DND-41 (cell line): ENCODE measurements around the gene NOSIP.

Experiments used
- EZH2 ChIP-seq: IDR thresholded peaks from 3 replicates; pipeline ENCODE4 v1.6.1; 2012; ENCODE audit warnings: borderline replicate concordance, low read depth, mild to moderate bottlenecking, moderate library complexity, low read length, inconsistent platforms; ENCODE audit not compliant: severe bottlenecking
- TF ChIP-seq, protein P1 (sequence below): IDR thresholded peaks from 2 replicates; pipeline ENCODE4 v1.5.1; 2012; ENCODE audit warnings: borderline replicate concordance, low read length, moderate library complexity, mild to moderate bottlenecking; ENCODE audit not compliant: poor library complexity, severe bottlenecking; ENCODE audit errors: extremely low read depth

DNA sequence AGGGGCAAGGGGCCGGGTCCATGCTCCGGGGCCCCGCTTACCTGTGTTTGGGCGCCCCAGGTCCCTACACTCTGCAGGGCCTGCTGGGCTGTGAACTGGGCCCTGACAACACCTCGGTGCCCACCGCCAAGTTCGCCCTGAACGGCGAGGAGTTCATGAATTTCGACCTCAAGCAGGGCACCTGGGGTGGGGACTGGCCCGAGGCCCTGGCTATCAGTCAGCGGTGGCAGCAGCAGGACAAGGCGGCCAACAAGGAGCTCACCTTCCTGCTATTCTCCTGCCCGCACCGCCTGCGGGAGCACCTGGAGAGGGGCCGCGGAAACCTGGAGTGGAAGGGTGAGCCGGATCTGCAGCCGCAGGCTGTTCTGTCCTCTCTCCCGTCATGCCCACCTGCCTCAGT lies 66.2 kb downstream of the NOSIP start:
- TF ChIP-seq, protein P1, sequence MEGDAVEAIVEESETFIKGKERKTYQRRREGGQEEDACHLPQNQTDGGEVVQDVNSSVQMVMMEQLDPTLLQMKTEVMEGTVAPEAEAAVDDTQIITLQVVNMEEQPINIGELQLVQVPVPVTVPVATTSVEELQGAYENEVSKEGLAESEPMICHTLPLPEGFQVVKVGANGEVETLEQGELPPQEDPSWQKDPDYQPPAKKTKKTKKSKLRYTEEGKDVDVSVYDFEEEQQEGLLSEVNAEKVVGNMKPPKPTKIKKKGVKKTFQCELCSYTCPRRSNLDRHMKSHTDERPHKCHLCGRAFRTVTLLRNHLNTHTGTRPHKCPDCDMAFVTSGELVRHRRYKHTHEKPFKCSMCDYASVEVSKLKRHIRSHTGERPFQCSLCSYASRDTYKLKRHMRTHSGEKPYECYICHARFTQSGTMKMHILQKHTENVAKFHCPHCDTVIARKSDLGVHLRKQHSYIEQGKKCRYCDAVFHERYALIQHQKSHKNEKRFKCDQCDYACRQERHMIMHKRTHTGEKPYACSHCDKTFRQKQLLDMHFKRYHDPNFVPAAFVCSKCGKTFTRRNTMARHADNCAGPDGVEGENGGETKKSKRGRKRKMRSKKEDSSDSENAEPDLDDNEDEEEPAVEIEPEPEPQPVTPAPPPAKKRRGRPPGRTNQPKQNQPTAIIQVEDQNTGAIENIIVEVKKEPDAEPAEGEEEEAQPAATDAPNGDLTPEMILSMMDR = no peak
- no peak for TF ChIP-seq EZH2
